LNCAP (cell line): ENCODE measurements around the gene RBM24.

Experiments
- TF ChIP-seq, protein P1 (sequence below): fragments of 450-650 bp; IDR thresholded peaks from 2 replicates; pipeline ENCODE4 v1.5.1; 2017; ENCODE audit warnings: mild to moderate bottlenecking

The RBM24 gene

DNA sequence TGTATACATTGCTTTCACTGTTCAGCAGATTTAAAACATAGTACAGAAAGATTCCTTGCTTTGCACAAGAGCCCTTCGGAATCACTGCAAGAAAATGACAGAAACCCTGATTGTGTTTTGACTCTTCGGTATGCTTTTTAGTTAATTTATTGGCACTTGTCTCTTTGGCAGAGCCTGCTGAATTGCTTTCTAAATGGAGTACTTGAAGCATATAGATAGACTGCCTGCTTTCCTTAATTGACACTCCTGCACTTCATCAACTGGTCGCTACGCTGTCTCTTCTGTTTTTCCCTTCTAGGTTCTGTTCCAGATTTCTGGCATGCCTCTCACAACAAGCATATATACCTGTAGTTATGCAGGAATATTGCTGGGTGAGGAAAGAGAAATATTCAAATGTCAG is 22.4 kb upstream of the RBM24 start:
- TF ChIP-seq, protein P1, sequence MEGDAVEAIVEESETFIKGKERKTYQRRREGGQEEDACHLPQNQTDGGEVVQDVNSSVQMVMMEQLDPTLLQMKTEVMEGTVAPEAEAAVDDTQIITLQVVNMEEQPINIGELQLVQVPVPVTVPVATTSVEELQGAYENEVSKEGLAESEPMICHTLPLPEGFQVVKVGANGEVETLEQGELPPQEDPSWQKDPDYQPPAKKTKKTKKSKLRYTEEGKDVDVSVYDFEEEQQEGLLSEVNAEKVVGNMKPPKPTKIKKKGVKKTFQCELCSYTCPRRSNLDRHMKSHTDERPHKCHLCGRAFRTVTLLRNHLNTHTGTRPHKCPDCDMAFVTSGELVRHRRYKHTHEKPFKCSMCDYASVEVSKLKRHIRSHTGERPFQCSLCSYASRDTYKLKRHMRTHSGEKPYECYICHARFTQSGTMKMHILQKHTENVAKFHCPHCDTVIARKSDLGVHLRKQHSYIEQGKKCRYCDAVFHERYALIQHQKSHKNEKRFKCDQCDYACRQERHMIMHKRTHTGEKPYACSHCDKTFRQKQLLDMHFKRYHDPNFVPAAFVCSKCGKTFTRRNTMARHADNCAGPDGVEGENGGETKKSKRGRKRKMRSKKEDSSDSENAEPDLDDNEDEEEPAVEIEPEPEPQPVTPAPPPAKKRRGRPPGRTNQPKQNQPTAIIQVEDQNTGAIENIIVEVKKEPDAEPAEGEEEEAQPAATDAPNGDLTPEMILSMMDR, result no peak

DNA sequence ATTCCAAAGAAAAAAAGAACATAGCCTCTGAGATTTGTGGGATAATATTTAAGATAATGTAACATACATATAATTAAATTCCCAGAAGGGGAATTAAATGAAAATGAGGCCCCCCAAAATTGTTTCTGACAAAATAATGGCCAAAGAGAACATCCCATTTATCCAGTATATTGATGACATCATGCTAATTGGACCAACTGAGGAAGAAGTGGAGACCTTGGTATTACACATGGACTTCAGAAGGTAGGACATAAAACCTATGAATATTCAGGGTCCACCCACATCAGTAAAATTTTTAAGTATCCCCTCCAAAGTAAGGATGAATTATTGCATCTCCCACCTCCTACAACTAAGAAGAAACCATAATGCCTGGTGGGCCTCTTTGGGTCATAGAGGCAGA is 15.6 kb upstream of the RBM24 start:
- TF ChIP-seq, protein P1, result no peak

GRCh38 chr6:17267566-17267965 is 13.6 kb upstream of the RBM24 start:
- TF ChIP-seq, protein P1, result no peak

DNA sequence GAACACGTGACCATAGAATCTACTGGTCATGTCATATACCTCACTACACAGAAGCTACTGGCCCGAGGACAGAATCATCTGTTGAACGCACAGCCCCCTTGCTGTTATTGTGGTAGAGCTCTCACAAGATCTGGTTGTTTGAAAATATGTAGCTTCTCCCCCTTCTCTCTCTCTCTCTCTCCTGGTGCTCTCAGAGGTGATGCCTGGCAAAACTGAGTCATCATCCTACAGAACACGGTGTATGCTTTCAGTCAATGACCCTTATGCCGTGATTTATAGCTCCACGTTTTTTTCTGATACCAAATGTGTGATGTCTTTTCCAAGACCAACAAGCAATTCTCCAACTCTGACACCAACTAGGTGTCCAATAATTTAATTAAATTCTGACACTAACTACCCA is 13.0 kb upstream of the RBM24 start:
- TF ChIP-seq, protein P1, result no peak

GRCh38 chr6:17269840-17270239 is 11.3 kb upstream of the RBM24 start:
- TF ChIP-seq, protein P1, result no peak

GRCh38 chr6:17271628-17272027 is 9.5 kb upstream of the RBM24 start:
- TF ChIP-seq, protein P1, result no peak

GRCh38 chr6:17276766-17277165 is 4.4 kb upstream of the RBM24 start:
- TF ChIP-seq, protein P1, result no peak

- TF ChIP-seq, protein P1, result no peak
These were observed 3.9 kb upstream of the RBM24 start for GRCh38 chr6:17277256-17277655.
